Activated T-cell treated with anti-CD3 and anti-CD28 coated beads for 4 hours (primary cell): ENCODE measurements around the gene IGSF10.
"Not testable (repeated sequence)": the region's sequence is repeated elsewhere in the genome, so short reads cannot be mapped to it uniquely, and the experiment has no call there.

Source experiments
- DNase-seq: peaks from one replicate; pipeline ENCODE4 v3.0.0-alpha.2; 2020

The IGSF10 gene, protein sequence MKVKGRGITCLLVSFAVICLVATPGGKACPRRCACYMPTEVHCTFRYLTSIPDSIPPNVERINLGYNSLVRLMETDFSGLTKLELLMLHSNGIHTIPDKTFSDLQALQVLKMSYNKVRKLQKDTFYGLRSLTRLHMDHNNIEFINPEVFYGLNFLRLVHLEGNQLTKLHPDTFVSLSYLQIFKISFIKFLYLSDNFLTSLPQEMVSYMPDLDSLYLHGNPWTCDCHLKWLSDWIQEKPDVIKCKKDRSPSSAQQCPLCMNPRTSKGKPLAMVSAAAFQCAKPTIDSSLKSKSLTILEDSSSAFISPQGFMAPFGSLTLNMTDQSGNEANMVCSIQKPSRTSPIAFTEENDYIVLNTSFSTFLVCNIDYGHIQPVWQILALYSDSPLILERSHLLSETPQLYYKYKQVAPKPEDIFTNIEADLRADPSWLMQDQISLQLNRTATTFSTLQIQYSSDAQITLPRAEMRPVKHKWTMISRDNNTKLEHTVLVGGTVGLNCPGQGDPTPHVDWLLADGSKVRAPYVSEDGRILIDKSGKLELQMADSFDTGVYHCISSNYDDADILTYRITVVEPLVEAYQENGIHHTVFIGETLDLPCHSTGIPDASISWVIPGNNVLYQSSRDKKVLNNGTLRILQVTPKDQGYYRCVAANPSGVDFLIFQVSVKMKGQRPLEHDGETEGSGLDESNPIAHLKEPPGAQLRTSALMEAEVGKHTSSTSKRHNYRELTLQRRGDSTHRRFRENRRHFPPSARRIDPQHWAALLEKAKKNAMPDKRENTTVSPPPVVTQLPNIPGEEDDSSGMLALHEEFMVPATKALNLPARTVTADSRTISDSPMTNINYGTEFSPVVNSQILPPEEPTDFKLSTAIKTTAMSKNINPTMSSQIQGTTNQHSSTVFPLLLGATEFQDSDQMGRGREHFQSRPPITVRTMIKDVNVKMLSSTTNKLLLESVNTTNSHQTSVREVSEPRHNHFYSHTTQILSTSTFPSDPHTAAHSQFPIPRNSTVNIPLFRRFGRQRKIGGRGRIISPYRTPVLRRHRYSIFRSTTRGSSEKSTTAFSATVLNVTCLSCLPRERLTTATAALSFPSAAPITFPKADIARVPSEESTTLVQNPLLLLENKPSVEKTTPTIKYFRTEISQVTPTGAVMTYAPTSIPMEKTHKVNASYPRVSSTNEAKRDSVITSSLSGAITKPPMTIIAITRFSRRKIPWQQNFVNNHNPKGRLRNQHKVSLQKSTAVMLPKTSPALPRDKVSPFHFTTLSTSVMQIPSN (N-terminal part only)

DNA sequence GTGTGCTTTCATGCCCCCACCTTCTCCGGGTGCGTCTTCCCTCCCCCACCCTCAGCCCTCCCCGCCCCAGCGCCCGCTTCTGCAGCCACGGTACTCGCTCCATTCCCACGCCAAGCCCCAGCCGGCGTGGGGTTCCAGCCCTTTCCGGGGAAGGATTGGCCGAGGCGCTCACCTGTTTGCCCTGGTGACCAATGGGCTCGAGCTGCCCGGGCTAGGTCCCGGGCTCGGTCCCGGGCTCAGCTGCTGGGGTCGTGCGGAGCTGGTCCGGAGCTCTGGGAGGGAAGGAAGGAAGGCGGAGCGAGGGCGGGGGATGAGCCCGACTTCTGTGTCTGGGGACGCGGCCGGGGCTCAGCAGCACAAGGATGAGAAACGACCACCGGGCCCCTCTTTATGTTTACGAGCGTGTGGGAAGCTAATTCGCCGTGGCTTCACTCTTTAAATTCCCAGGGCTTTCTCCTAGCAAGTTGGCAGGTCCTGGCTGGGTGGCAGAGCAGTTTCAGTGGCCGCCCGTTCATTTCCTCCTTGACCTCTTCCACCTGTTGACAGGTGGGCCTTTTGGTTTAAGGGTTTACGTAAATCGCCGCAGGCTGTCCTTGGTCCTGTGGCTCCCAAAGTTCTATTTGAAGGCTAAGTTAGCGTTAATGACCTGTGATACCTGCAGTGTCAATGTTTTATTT is at the start of gene IGSF10:
Gene IGSF10, minus strand, starts transcription at position 288 of the 677 bp plus-strand sequence. CDS start 2,352 bp downstream, outside the sequence.
- no peak for DNase-seq

DNA sequence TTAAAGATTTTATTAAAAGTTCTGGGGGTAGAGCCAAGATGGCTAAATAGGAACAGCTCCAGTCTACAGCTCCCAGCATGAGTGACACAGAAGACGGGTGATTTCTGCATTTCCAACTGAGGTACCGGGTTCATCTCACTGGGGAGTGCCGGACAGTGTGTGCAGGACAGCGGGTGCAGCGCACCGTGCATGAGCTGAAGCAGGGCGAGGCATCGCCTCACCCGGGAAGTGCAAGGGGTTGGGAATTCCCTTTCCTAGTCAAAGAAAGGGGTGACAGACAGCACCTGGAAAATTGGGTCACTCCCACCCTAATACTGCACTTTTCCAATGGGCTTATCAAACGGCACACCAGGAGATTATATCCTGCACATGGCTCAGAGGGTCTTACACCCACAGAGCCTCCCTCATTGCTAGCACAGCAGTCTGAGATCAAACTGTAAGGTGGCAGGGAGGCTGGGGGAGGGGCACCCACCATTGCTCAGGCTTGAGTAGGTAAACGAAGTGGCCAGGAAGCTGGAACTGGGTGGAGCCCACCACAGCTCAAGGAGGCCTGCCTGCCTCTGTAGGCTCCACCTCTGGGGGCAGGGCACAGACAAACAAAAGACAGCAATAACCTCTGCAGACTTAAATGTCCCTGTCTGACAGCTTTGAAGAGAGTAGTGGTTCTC is 48.7 kb upstream of the IGSF10 start:
- DNase-seq: not testable (repeated sequence)

DNA sequence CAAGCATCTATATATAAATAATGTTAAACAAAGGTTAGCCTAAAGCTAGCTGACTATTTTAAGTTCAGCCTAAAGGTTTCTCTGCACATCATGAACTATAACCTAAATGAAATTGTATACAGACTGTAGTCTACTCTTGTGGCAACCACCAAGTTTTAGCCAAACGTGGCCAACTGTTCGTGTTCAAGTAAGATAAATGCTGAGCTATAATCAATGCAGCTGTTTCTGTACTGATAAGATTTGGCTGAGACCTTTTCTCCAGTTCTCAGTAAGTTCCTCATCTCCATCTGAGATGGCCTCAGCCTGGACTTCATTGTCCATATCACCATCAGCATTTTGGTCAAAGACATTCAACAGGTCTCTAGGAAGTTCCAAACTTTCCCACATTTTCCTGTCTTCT is 43.7 kb upstream of the IGSF10 start:
- DNase-seq: no peak

DNA sequence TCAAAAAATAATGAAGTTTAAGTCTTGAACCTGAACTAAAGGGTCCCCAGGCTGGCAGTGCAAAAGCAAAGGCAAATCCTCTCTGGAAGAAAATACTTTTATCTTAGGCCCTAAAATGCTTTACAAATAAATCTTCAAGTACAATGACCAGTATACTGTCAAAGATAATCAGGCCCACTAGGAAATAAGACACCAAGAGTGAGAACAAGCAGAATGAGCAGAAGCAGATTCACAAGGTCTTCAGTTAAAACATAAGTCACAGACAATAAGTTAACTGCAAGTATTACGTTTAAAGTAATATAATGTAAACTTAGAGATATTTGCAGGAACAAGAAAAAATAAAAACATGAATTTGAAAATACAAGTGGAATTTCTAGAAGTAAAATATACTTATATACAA is 42.2 kb upstream of the IGSF10 start:
- no peak for DNase-seq

DNA sequence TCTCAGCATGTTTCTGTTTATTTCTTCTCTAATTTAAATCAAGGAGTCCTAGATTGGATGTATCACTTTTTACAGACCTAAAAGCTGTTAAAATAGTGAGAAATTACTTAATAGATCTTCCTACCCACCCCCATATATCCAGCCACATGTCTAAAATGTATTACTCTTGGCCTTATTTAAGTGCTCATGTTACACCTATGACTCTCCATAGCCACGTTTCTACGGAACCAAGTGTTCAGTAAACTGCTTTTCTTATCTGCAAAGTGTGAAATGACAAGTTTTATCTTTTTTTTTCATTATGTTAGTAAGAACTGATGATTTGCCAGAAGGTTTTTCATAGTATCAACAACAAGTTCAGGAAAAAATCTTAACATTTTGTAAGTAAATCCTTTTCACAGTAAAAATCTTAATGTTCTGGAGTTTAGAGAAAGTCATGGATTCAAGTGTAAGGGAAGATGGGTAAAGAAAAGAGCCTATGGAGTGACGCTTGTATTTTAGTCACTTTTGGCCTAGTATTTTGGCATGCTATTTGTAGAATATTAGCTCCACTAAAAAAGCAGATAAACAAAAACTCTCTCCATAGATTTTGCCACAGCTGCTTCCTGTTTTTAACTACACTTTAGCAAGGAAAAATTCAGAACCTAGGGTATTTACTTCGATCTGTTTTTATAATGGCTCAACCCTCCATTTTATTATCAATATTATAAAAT is 41.2 kb upstream of the IGSF10 start:
- DNase-seq: no peak

DNA sequence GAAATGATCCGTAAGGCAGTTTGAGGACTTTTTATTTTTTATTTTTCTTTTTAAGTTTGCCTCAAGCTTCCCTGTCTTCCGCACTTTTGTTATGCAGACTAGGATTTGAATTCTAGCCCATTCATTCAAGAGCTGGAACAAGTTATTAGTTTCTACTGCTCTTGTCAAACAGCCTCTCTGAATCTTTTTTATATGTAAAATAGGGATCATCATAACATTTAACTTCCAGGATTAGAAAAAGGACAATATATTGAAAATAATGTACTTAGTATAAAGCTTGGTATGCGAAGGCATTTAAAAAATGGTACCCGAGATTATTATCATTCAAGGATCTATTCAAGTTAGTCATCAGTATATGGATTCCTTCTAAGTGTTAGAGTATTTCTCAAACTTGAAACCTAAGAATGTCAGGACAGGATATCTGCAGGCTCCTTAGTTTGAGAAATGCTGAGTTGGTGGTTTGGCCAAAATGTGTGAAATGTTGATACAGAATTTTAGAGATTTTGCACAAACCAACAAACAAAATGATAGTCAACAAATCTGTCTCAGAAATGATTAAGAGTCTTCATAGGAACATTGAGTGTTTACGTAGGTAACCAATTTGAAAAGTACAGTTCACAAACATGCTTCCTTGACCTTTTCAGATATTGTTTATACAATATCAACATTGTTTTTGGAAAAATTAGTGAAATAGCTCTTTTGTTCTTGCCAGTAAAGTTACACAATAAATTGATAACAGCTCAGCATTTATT is 40.5 kb upstream of the IGSF10 start:
- DNase-seq: no peak

DNA sequence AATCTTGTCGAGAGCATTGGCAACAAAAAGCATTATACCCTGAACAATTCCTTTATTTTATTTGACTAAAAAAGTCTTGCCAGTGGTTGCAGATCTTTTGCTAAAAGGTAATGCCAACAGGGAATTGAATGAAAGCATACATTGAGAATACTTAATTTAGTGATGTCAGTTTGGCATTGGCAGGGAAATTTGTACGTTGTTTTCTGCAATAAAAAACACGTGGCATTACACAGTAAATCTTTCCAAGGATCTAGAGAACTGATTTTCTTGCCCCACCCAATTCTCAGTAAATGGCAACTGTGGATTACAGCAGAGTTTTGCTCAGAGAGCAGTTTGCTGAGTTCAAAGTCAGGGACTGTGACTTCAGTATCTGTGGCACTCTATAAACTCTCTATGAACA is 38.3 kb upstream of the IGSF10 start:
- DNase-seq: no peak

DNA sequence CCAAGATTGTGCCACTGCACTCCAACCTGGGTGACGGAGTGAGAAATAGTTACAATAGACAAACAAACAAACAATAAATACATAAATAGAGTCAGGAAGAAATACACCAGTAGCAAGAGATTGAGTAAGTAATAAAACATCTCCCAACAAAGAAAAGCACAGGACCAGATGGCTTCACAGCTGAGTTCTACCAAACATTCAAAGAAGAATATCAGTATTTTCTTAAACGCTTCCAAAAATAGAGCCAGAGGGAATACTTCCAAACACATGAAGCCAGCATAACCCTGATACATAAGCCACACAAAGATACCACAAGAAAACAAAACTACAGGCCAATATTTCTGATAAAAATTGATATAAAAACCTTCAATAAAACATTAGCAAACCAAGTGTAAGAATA is 30.7 kb upstream of the IGSF10 start:
- DNase-seq: no peak

DNA sequence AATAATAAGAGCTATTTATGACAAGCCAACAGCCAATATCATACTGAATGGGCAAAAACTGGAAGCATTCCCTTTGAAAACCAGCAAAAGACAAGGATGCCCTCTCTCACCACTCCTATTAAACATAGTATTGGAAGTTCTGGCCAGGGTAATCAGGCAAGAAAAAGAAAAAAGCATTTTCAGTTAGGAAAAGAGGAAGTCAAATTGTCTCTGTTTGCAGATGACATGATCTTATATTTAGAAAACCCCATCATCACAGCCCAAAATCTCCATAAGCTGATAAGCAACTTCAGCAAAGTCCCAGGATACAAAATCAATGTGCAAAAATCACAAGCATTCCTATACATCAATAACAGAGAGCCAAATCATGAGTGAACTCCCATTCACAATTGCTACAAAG is 27.0 kb upstream of the IGSF10 start:
- DNase-seq: not testable (repeated sequence)

DNA sequence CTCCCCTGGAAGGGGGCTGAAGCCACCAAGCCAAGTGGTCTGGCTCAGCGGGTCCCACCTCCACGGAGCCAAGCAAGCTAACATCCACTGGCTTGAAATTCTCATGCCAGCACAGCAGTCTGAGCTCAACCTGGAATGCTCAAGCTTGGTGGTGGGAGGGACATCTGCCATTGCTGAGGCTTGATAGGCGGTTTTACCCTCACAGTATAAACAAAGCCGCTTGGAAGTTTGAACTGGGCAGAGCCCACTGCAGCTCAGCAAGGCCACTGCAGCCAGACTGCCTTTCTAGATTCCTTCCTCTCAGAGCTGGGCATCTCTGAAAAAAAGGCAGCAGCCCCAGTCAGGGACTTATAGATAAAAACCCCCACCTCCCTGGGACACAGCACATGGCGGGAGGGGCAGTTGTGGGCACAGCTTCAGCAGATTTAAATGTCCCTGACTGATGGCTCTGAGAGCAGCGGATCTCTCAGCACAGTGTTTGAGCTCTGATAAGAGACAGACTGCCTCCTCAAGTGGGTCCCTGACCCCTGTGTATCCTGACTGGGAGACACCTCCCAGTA is 23.2 kb upstream of the IGSF10 start:
- no peak for DNase-seq

DNA sequence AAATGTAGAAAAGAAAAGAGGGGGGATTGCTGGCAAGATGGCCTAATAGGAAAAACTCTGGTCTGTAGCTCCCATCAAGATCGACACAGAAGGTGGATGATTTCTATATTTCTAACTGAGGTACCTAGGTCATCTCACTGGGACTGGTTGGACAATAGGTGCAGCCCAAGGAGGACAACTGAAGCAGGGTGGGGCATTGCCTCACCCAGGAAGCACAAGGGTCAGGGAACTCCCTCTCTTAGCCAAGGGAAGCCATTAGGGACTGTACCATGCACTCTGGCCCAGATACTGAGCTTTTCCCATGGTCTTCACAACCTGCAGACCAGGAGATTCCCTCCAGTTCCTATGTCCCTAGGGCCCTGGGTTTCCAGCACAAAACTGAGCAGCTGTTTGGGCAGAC is 22.6 kb upstream of the IGSF10 start:
- no peak for DNase-seq

DNA sequence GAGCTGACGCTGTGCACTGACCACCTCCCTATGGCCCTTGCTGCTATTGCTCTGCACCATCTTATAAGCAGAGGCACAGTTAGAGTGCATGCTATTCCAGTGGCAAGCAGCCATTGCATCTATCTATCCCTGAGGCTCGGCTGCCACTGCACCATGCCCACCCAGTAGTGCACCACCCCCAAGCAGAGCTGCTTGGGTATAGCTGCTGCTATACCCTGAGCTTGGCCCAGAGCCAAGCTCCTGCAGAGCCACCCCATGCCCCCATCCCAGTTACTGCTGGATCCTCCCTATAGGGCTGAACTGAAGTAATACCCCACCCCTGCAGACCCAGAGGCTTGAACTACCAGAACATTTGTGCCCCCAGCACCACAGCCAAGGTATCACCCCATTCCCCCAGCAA is 19.6 kb upstream of the IGSF10 start:
- DNase-seq: no peak

DNA sequence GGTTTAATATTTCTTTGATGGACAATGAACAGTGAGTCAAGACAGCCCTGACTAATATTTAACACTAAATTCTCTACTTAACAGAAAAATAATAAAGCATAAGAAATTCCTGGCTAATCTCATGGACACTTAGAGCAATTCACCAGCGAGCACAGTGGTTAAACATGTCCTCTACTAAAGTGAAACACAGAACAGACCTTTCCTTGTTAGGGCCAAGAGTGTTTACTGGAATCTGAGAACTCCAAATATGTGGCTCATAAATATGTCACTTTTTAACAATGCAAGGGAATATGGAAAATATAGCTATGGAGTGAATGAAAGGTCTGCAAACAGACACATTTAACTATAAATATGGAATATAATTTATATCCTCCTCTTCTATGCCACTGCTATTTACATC is 18.6 kb upstream of the IGSF10 start:
- no peak for DNase-seq

DNA sequence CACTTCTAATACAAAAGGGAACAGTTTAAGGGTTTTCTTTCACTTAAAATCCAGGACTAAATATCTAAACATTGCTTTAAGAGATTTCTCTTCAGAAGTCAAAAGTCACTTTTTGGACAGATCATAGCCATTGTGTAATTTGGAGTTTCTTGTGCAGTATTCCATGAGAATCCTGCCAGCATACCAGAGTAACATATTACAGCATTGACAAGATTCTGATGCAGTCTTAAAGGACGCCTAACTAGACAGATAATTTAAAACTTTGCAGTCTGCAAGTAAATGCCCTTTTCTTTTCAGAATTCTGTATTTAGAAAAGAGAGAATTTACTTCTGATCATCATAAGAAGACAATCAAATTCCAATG is 17.5 kb upstream of the IGSF10 start:
- DNase-seq: no peak

DNA sequence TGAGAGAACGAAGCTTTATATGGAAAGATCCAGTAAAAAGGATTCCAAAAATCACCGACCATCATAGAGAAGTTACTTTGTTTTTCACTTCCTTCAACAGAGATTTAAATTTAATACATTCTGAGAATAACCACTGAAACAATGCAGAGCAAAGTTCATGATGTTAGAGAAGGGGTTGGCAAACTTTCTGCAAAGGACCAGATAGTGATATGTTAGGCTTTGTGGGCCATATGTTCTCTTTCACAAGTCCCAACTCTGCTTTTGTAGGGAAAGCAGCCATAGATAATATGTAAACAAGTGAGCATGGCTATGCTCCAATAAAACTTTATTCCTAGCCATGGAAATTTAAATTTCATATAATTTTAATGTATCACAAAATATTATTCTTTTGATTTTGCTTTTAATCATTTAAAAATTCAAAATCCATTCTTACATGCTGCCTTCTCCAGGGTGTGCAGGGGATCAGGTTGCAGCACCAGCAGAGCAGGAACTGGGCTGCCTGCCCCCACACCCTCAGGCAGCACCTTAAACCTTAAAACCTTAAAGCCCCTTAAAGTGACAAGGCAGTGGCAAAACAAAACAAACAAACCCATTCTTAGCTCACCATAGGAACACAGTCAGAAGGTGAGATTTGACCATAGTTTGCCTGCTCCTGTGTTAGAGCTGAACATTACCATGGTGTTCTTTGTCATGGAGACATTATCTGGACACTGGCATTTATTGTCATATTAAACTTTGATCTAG is 16.9 kb upstream of the IGSF10 start:
- no peak for DNase-seq

DNA sequence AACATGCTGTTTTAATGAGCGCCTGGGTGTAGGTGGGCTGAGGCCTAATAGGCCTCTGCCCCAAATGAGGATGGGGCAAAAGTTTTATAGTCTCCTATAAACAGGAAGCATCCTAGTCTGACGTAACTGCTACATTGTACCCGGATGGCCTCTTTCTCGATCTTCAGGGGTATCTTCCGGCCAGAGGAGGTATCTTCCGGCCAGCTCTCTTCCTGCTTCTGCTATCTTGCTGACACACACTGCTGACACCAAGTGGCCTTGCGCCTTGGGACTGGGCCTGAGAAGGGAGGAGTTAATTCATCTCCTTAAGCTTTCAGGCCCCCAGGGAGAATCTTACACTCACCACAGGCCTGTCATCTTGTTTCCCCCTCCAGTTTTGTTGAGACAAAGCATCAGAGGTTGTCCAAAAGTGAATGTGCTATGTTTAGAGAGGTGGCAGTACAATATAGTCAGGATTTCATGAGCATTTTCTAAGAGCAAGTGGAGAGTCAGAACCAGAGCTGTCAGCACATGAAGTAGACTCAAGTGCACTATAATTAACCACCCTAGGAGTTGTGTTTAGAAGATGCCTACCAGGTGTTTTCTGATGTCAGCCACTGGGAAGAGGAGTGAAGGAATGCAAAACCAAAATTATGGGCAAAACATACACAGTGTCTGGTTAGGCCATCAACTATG is 15.6 kb upstream of the IGSF10 start:
- DNase-seq: no peak

DNA sequence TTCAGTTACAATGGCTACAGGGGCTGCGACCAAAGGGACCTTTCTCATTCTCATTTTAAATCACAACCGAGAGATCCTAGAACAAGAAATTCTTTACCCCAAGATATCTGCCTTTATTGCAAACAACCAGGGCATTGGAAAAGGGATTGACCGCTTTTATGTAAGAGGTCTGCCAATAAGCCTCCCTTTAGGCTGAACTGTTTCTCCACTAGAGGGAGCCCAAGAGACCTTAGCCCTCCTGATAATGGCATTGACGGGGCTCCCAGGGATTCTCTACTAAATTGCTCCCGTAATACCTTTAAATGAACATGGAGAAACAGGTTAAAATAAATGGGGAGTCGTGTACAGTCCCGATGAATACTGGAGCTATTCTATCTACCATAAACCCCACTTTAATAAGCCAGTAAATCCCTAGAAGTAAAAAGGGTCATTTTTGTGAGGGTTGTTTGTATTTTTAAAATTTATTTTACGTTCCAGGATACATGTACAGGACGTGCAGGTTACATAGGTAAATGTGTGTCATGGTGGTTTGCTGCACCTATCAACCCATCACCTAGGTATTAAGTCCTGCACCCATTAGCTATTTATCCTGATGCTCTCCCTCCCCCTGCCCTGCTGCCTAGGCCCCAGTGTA is 7.5 kb upstream of the IGSF10 start:
- DNase-seq: peak; percentile 13

DNA sequence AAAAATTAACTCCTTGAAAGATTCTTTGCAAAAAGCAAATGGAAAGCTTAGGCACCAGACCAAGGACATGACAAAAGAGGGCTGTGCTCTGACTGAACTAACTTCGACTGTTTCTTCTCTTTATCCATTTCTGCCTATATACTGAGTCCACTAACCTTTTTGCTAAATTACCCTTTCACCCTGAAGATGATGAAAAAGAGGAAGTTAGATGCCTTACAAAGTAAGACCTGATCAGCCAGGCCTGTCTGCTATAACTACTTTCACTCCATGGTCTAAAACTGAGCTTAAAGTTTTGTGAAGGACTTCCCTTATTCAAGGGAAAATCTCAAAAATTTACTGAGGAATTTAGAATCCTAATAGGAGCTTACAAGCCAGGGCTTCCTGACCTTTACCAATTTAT is 6.2 kb upstream of the IGSF10 start:
- no peak for DNase-seq

DNA sequence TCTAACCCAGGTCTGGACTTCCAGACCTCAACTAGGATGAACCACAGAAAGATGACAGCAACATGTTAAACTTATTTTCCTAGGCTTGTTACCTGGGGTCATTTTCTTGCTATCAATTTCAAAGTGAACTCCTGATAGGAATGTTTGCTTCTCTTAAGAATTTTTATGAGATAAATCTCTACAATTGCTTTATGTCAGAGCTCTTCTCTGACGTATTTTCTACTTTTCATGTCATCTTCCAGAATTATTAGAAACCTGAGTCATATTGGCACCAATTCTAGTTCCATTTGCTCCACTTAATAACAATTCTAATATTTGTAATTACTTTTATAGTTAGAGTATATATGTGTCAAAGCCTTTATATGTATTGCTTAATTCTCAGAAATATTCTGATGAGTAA is 2.1 kb upstream of the IGSF10 start:
- no peak for DNase-seq
